Stimulated activated CD4-positive, alpha-beta T cell treated with anti-CD3 and anti-CD28 coated beads, Interleukin-1b, Interleukin-23, amount 100 ng/mL, for 4 hours (primary cell): ENCODE data around the gene MYL2.

ENCODE experiments used
- DNase-seq, 2 donors: peaks; one replicate each; pipeline ENCODE4 v3.0.0-alpha.2; 2020; ENCODE audit warnings: low read depth in 2 of 2

The MYL2 gene

DNA sequence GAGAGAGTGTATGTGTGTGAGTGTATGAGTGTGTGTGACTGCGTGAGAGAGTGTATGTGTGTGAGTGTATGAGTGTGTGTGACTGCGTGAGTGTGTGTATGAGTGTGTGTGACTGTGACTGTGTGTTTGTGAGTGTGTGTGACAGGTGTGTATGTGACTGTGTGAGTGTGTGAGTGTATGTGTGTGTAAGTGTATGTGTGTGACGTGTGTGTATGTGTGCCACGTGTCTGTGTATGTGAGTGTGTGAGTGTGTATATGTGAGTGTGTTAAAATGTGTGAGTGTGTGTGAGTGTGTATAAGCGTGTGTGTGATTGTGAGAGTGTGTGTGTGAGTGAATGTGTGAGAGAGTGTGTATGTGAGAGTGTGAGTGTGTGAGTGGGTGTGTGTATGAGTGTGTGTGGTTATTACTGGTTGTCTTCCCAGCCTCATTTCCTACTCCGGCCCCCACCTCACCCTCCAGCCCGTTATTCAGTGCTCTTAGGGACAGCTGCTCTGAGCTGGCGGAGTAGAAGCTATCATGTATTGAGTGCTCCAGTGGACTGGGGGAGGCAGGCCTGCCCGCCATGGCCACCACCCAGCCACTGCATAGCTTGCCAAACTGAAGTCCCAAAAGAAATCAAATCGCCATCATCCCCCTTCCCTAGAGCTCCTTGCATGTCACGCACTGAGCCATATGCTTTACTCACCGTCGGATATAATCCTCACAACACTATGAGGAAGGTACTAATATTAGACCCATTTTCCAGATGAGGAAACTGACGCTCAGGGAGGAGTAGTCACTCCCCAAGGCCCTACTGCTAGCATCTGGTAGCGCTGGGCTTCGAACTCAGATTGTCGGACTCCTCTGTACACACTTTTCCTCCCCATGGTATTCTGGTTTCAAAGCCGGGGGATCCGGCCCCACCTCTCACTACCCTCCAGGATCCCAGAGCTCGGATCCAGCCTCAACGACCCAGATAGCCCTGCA lies 10.3 kb upstream of the MYL2 start:
- no peak for DNase-seq

DNA sequence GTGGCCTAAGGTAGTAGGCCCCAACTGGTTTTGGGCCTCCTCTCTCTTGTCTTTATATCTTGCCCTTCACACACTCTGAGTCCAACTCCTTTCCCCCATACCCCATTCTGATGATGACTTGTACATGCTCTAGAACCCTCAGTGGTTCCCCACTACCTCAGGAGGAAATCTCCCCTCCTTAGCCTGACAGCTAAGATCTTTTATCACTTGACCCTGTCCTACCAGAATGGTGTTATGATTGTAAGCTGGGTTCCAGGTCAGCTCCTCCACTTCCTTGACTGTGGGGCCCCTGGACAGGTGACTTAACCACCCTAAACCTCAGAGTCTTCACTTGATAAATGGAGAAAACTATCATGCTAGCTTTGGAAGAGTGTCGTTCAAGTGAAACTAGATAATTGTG lies 9.4 kb upstream of the MYL2 start:
- DNase-seq, result no peak

DNA sequence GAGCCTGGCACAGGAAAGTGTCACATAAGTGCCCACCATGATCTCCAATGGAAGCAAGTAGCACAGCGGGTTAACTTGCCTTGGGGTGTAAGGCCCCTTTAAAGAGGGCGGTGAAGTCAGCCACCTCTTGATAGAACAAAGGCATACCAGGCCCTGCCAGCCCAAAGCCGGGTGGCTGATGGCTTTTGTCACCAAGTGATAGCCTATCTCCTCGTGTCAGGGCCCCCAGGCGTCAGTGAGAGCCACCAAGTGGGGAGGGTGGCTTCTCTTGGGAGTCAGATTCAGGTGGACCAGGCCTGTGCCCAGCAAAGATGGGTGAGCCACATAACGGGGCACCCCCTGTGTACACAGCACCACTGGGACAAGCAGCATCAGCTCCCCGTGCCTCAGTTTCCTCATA lies 8.3 kb upstream of the MYL2 start:
- DNase-seq, result no peak

DNA sequence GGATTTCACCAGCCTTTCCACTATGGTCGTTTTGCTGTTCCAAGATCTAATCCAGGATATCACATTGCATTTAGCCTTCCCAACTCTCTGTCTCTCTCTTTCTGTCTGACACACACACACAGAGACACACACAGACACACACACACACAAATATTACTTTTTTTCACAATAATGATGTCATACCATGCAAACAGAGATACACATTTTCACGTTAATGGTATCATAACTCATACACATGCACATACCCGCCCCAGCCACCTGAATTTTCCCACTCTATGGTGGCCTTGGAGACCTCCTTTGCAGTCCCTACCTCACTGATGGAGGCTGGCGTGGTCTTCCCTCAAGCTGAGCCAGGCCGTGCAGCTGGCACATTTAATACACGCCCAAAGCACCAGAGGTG lies 7.2 kb upstream of the MYL2 start:
- DNase-seq, result no peak

DNA sequence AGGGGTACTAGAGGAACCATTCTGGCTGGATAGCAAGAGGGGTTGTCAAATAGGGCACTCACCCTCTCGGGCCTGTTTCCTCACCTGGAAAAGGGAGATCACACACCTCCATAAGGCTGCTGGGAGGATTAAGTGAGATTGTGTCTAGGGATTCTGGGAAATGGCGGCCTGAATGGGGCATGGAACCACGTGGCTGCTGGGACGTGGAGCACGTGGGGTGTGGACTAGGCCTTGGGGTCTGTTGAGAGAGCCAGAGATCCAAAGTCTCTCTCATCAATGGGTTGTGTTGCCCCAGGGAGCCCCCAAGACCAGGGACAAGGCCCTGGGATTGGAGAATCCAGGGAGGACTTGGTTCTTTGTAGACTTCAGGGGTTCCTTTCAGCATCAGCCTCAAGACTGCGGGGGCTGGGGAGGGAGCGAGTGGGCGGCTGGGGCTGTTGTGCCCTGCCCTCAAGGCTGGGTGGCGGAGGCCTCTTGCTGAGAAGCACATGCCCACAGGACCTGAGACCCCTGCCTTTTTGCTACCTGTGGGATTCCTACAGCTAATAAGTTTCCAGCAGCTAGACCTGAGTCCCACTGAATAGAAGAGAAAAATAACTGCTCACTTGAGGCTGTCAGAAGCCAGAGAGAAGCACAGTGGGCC lies 3.4 kb upstream of the MYL2 start:
- DNase-seq, result no peak

DNA sequence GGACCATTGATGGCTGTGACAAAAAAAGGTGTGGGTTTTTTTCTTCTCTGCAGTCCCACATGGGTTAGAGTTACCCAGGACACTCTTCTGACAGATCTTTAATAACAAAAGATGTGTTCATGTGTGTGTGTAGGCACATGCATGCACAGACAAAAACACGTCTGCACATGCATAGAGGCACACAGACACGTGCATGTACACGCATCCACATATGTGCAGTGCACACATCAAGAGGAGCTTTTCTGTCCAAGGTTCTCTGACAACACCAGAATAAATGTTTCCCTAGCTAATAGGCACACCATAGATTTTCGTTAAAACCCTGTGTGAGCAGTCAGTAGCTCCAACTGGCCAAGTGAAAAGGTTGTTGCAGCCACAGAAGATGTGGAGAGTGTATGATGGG lies 2.8 kb upstream of the MYL2 start:
- DNase-seq, result no peak

DNA sequence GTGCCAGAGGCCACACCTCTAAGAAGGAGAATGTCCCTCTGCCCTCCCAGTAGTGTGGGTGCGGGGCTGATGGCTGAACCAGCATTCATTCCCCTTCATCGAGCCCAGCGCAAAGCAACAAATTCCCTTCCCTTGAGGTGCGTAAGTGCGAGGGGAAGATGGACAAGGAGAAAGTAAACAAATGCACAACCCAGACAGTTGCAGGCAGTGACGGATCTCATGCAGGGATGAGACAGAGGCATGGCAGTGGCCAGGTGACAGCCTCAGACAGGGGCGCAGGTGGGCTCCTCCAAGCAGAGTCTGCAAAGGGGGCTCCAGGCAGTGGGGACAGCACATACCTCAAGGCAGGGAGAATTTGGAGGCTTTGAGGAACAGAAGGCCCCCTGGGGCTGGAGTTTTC lies 2.3 kb upstream of the MYL2 start:
- DNase-seq, result no peak

DNA sequence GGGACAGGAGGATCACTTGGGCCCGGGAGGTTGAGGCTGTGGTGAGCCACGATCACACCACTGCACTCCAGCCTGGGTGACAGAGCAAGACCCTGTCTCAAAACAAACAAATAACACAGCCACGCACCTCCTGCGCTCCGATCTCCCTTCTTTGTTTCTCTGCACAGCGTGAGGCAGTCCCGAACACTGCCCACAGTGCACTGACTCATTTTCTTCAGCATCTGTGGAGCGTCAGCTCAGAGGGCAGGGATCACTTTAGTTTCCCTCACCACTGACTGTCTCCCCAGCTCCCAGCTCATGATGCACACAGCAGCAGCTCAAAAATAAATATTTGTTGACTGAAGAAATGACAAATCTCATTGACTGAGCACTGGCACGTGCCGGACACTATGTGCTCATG lies 883 bp upstream of the MYL2 start:
- no peak for DNase-seq

DNA sequence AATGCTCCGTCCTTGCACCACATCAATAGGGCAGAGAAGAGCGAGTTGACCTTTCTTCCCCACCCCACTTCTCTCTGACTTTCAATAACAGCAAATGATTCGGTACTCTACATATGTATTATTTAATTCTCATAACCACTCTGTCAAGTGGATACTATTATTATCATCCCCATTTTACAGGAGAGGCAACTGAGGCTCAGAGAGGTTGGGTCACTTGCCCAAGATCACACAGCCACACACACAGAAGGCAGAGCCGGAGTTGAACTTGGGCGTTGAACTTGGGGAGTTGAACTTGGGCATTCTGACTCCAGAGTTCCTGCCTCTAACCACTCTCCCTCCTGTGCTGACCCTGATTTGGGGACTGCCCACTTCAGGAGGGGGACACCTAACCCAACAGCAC lies 659 bp downstream of the MYL2 start:
- DNase-seq, result no peak

DNA sequence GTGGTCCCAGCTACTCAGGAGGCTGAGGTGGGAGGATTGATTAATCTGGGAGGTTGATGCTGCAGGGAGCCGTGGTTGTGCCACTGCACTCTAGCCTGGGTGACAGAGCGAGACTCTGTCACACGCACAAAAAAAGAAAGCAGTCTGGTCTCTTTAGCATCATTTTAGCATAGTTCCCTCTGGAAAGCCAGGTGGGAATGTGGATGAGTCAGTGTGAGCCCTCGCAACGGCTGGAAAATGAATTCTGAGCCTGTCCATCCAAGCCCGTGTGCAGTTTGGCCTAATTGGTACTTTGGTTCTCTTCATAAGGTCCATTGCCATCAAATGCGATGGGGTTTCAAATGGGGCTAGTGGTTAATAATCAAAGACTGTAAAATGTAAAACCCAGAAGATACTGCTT lies 2.4 kb downstream of the MYL2 start:
- no peak for DNase-seq

DNA sequence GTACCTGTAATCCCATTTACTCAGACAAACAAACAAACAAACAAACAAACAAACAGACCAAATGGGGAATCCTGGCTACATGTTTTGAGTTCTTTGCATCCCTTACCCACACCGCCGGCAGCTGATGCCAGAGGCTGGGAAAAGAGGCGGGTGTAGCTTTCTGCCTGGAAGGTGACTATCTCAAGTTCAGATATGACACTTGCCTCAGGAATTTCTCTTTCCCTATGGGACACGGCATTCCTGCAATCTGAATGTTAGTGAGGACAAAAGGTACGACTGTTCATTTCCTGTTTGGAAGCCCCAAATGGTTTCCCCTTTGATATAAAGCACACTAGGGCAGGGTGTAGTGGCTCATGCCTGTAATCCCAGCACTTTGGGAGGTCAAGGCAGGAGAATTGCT lies 2.9 kb downstream of the MYL2 start:
- no peak for DNase-seq

DNA sequence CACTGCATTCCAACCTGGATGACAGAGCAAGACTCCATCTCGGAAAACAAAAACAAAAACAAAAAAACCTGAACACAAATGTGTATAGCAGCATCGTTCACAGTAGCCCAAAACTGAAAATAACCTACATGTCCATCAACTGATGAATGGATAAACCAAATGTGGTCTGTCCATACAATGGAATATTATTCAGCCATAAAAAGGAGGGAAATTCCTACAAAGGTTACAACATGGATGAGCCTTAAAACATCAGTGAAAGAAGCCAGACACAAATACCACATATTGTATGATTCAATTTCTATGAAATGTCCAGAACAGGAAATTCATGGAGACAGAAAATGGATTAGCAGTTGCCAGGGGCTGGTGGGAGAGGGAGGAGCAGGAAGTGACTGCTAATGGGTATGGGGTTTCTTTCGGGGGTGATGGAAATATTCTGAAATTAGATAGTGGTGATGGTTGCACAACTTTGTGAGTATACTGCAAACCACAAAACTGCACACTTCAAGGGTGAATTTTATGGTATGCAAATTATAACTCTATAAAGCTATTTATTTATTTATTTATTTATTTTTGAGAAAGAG lies 4.0 kb downstream of the MYL2 start:
- no peak for DNase-seq

DNA sequence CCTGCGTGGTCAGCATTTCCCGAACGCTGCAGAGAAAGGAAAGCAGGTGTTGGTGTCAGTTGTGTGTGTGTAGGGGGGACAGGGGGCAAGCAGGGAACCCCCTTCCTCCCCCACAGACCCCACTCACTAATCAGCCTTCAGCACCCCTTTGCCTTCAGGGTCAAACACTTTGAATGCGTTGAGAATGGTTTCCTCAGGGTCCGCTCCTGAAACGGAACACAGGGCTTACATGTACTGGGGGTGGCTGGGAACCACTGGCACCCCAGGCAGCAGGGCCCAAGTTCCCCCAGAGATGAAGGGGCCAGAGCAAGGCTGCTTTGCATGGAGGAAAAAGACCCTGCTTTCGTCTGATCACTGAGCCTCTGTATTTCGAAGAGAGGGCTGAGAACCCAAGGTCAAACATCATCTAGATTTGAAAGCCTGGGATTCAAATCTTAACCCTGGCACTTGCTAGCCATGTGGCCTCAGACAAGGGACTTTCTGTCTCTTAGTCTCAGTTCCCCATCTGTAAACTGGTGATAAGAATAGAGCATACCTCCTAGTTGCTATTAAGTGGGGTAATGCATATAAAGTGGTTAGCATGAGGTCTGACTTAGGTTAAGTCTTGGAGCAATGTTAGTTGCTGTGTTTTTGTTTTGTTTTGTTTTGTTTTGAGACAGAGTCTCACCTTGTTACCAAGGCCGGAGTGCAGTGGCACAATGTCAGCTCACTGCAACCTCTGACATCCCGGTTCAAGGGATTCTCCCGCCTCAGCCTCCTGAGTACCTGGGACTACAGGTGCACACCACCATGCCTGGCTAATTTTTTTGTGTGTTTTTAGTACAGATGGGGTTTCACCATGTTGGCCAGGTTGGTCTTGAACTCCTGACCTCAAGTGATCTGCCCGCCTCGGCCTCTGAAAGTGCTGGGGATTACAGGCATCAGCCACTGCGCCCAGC lies 7.0 kb downstream of the MYL2 start:
- DNase-seq, result no peak

DNA sequence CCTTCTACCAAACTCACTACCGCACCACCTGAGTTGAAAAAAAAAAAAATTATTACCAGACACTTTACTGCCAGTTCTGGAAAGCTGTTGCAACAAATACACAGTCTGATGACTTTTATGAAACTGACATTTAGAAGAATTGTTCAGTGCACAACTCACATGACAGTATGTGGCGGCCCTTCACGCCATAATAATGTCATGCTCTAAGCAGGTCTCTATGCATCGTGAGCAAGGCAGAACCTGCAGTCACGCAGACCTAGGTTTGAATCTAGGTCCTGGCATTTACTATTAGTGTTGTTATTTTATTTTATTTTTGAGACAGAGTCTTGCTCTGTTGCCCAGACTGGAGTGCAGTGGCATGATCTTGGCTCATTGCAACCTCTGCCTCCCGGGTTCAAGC lies 8.1 kb downstream of the MYL2 start:
- DNase-seq, result no peak

DNA sequence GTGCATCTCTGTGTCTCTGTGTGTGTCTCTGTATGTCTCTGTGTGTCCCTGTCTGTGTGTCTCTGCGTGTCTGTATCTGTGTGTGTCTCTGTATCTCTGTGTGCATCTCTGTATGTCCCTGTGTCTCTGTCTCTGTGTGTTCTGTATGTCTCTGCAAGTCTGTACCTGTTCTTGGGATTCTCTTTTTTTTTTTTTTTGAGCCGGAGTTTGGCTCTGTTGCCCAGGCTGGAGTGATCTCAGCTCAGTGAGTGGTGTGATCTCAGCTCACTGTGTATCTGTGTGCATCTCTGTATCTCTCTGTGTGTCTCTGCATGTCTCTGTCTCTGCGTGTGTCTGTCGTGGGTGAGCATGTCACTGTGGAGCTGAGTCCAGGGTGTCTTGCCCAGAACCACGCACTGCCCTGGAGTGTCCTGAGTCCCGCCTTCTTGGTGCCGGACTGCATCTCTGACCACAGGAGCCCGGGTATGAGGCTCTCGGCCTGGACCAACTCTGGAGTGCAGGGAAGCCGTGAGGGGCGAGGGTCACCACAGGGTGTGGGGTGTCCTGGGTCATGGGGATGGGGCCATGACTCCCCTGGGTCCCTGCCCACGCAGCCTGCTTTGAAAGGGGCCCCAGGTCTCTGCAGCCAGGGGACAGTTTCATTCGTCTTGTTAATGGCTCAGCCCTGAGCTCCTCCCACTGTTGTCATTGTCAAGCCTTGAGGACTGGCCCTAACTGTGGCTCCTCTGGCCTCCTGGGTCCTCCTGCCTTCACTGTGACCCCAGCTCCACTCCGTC lies 11.8 kb downstream of the MYL2 start:
- no peak for DNase-seq

DNA sequence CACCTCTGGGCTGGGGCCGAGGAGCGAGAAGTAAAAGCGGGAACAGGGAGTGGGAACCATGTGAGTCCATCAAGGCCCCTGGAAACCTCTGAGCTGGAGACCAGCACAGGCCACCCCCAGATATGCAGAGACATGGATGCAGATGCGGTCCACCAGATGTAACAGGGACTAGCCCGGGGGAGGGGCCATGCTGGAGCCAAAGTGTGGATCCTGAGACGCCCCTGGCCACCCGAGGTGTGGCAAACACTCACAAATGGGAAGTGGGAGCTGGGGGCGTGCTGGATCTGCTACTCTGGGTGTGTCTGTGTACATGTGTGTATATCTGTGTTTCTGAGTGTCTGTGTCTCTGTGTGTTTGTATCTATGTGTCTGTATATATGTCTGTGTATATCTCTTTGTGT lies 12.8 kb downstream of the MYL2 start:
- no peak for DNase-seq

DNA sequence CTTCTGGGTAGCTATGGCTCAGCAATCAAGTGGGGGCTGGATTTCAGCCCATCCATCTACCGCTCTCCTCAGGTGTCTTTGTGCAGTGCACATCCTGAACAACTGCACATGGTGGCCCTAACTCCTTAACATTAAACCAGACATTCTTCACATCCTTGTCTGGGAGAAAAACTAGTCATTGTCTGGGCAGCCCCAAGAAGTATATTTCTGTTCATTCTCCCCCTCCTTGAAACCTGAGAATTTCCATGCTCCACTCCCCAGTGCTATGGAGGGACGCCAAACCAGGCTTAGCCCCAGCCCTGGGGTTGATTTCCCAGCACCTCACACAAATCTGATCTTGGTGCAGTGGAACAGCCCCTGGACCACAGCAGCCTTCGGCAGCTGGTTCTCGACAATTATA lies 13.4 kb downstream of the MYL2 start:
- no peak for DNase-seq

DNA sequence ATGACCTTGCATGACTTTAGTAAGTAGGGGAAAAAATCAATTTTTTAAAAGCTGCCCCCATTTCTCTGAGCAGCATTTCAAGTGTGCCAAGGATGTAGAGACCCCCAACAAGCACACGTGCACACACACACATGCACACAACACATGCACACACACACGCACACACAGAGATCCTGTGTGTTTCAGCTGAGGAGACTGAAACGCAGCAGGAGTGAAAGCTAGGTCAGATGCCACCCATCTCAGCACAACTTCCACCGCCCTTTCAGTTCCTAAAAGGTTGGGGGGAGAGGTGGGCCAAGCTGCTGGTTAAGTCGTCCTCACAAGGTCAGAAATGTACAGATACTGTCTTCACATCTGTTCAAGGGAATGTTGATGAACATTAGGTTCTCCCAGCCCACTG lies 13.9 kb downstream of the MYL2 start:
- DNase-seq, result no peak

DNA sequence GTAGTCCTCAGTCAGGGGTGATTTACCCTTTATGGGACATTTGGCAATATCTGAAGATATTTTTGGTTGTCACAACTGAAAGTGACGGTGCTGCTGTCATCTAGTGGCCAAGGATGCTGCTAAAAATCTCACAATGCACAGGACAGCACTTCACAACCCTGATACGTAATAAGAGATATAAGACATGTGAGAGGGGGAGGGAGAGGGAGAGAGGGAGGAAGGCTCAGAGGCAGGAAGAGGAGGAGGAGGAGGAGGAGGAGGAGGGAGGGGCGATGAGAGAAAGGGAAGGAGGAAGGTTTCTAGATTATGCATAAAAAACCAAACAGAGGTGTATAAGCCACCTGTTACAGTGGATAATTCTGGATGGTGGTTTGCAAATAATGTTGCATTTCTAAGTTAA lies 14.3 kb downstream of the MYL2 start:
- DNase-seq, result no peak

DNA sequence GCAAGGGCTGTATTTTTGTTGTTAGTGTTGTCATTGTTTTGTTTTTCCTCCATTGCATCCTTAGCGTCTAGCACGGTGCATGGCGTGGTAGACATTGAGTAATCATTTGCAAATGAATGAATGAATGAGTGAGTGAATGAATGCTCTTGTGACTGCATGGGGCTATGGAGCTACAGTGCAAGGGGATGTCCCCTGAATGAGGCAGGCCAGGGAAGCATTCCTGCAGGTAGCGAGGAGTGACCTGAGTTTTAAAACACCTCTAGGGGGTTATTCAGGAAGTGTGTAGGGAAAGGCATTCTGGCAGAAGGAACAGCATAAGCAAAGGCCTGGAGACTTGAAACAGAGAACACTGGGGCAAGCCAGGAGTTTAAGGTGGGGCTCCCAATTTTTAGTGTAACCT lies 16.9 kb downstream of the MYL2 start:
- DNase-seq, result no peak

DNA sequence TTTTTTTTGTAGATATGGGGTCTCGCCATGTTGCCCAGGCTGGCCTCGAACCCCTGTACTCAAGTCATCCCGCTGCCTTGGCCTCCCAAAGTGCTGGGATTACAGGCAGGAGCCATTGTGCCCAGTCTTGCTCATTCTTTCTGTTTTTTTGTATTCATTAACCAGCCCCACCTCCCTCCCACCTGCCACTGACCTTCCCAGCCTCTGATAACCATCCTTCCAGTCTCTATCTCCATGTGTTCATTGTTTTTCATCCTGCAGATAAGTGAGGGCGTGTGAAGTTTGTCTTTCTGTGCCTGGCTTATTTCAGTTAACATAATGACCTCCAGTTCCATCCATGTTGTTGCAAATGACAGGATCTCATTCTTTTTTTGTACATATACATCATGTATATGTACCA lies 19.0 kb downstream of the MYL2 start:
- no peak for DNase-seq
